HAP-1 (cell line): ENCODE measurements around the gene CCT6B.

Experiments used
- DNase-seq, 2 experiments: peaks; one replicate each; pipeline ENCODE4 v3.0.0-alpha.2; 2016 to 2020; ENCODE audit warnings: low spot score in 2 of 2
- H3K27me3 ChIP-seq: fragments of 250-450 bp; sonication (Bioruptor Pico); 2 replicates; pipeline ENCODE4 v1.5.1; 2020; ENCODE audit warnings: low read depth, mild to moderate bottlenecking, moderate library complexity
- H3K36me3 ChIP-seq: fragments of 250-450 bp; sonication (Bioruptor Pico); replicated peaks from 2 replicates; pipeline ENCODE4 v1.5.1; 2020; ENCODE audit warnings: mild to moderate bottlenecking
- H3K4me1 ChIP-seq: fragments of 250-450 bp; sonication (Bioruptor Pico); 2 replicates; pipeline ENCODE4 v1.5.1; 2020; ENCODE audit warnings: mild to moderate bottlenecking
- H3K4me3 ChIP-seq: fragments of 250-450 bp; sonication (Bioruptor Pico); 2 replicates; pipeline ENCODE4 v1.5.1; 2020; ENCODE audit warnings: mild to moderate bottlenecking, moderate library complexity
- H3K9me3 ChIP-seq: fragments of 250-450 bp; sonication (Bioruptor Pico); 2 replicates; pipeline ENCODE4 v1.5.1; 2020; ENCODE audit warnings: mild to moderate bottlenecking, moderate library complexity
- in situ Hi-C: fragments of 300-500 bp; cut with MboI; formaldehyde crosslinking; loops from 3 replicates; pipeline ENCODE4 v1.14.3; 2020; ENCODE audit warnings: low sequenced_read_pairs, inconsistent platforms, mixed read lengths

The CCT6B gene

GRCh38 chr17:34991606-34992005 is 30.3 kb upstream of the CCT6B start:
- Histone ChIP-seq H3K4me1 (no peaks in the 10 kb centered on the region), H3K36me3 (peaks cover 97% of the 10 kb centered on the region), H3K9me3 (no peaks in the 10 kb centered on the region), H3K4me3 (no peak overlapping the region), H3K27me3 (no peaks in the 10 kb centered on the region)
- in situ Hi-C loops, result no loop called here
- DNase-seq, result no peak

- no peak overlapping the region for H3K4me3 ChIP-seq
- no peaks in the 10 kb centered on the region for H3K9me3 ChIP-seq
- DNase-seq, result no peak
- in situ Hi-C loops, result no loop called here
- H3K36me3 ChIP-seq, result peaks cover 97% of the 10 kb centered on the region
- no peaks in the 10 kb centered on the region for H3K4me1 ChIP-seq
- no peaks in the 10 kb centered on the region for H3K27me3 ChIP-seq
Observed at GRCh38 chr17:34990921-34991365, 29.7 kb upstream of the CCT6B start.

- Histone ChIP-seq H3K4me3 (no peak overlapping the region), H3K36me3 (peaks cover 94% of the 10 kb centered on the region), H3K4me1 (no peaks in the 10 kb centered on the region), H3K27me3 (no peaks in the 10 kb centered on the region), H3K9me3 (no peaks in the 10 kb centered on the region)
- in situ Hi-C loops, result loop anchor here (10.0 kb wide), 1 partner anchor 95 kb away; no protein-coding TSS in a partner anchor
- DNase-seq, result no peak
Observed at GRCh38 chr17:34989473-34989872, 28.2 kb upstream of the CCT6B start.

- Histone ChIP-seq H3K4me3 (no peak overlapping the region), H3K27me3 (no peaks in the 10 kb centered on the region), H3K36me3 (peaks cover 92% of the 10 kb centered on the region), H3K4me1 (peaks cover 3% of the 10 kb centered on the region; the same call in 1 of the 2 replicates), H3K9me3 (no peaks in the 10 kb centered on the region)
- in situ Hi-C loops, result loop anchor here (10.0 kb wide), 1 partner anchor 96 kb away; no protein-coding TSS in a partner anchor
- no peak for DNase-seq
Observed at GRCh38 chr17:34988644-34989043, 27.4 kb upstream of the CCT6B start.

- no peaks in the 10 kb centered on the region for H3K9me3 ChIP-seq
- H3K4me1 ChIP-seq, result peaks cover 3% of the 10 kb centered on the region; the same call in 1 of the 2 replicates
- in situ Hi-C loops, result loop anchor here (10.0 kb wide), 1 partner anchor 98 kb away; no protein-coding TSS in a partner anchor
- no peak overlapping the region for H3K4me3 ChIP-seq
- H3K27me3 ChIP-seq, result no peaks in the 10 kb centered on the region
- H3K36me3 ChIP-seq, result peaks cover 85% of the 10 kb centered on the region
- DNase-seq, result no peak
Observed at GRCh38 chr17:34987232-34987631, 26.0 kb upstream of the CCT6B start.

GRCh38 chr17:34981538-34982241 is 20.4 kb upstream of the CCT6B start:
- Histone ChIP-seq H3K36me3 (peaks cover 36% of the 10 kb centered on the region), H3K9me3 (no peaks in the 10 kb centered on the region), H3K27me3 (no peaks in the 10 kb centered on the region), H3K4me3 (peak overlapping the region; percentile 93), H3K4me1 (peaks cover 13% of the 10 kb centered on the region)
- in situ Hi-C loops, result loop anchor here (10.0 kb wide), 1 partner anchor 103 kb away; no protein-coding TSS in a partner anchor
- peak in 1 of 2 experiments; percentile 10 for DNase-seq

- Histone ChIP-seq H3K36me3 (peaks cover 28% of the 10 kb centered on the region), H3K27me3 (no peaks in the 10 kb centered on the region), H3K4me1 (peaks cover 13% of the 10 kb centered on the region), H3K9me3 (no peaks in the 10 kb centered on the region), H3K4me3 (peak overlapping the region; percentile 93)
- in situ Hi-C loops, result loop anchor here (10.0 kb wide), 1 partner anchor 104 kb away; no protein-coding TSS in a partner anchor
- peak; percentile 71 to 74 for DNase-seq
Observed at GRCh38 chr17:34980681-34981537, 19.6 kb upstream of the CCT6B start.

GRCh38 chr17:34980353-34980680 is 19.1 kb upstream of the CCT6B start, which contains the start of gene LIG3:
TSS of gene LIG3 (plus strand) at chr17:34980512. CDS start at chr17:34983006, 2,494 bp downstream.
- peak; percentile 92 to 95 for DNase-seq
- Histone ChIP-seq H3K4me1 (peaks cover 13% of the 10 kb centered on the region), H3K4me3 (peak within 1 kb of the TSS; percentile 93), H3K36me3 (peaks cover 22% of the 10 kb centered on the region), H3K9me3 (no peaks in the 10 kb centered on the region), H3K27me3 (no peaks in the 10 kb centered on the region)
- in situ Hi-C loops, result loop anchor here (10.0 kb wide), 1 partner anchor 104 kb away; no protein-coding TSS in a partner anchor

GRCh38 chr17:34979650-34980352 is 18.5 kb upstream of the CCT6B start:
- in situ Hi-C loops, result loop anchor here (10.0 kb wide), 1 partner anchor 105 kb away; no protein-coding TSS in a partner anchor
- peaks cover 17% of the 10 kb centered on the region for H3K36me3 ChIP-seq
- peaks cover 13% of the 10 kb centered on the region for H3K4me1 ChIP-seq
- H3K27me3 ChIP-seq, result no peaks in the 10 kb centered on the region
- H3K9me3 ChIP-seq, result no peaks in the 10 kb centered on the region
- peak overlapping the region; percentile 93 for H3K4me3 ChIP-seq
- DNase-seq, result no peak

- no peak overlapping the region for H3K4me3 ChIP-seq
- in situ Hi-C loops, result no loop called here
- DNase-seq, result no peak
- no peaks in the 10 kb centered on the region for H3K9me3 ChIP-seq
- peaks cover 14% of the 10 kb centered on the region; the same call in 1 of the 2 replicates for H3K36me3 ChIP-seq
- H3K4me1 ChIP-seq, result peaks cover 13% of the 10 kb centered on the region
- H3K27me3 ChIP-seq, result no peaks in the 10 kb centered on the region
Observed at GRCh38 chr17:34979153-34979552, 17.9 kb upstream of the CCT6B start.

- in situ Hi-C loops, result no loop called here
- Histone ChIP-seq H3K36me3 (no peaks in the 10 kb centered on the region), H3K4me3 (no peak overlapping the region), H3K4me1 (peaks cover 10% of the 10 kb centered on the region), H3K9me3 (no peaks in the 10 kb centered on the region), H3K27me3 (no peaks in the 10 kb centered on the region)
- DNase-seq, result no peak
Observed at GRCh38 chr17:34974794-34975785, 13.8 kb upstream of the CCT6B start.

GRCh38 chr17:34974179-34974578 is 12.9 kb upstream of the CCT6B start:
- Histone ChIP-seq H3K36me3 (no peaks in the 10 kb centered on the region), H3K27me3 (no peaks in the 10 kb centered on the region), H3K9me3 (no peaks in the 10 kb centered on the region), H3K4me1 (0 out of 2 replicates have a peak, but pooled peaks cover under 1% of the 10 kb centered on the region), H3K4me3 (no peak overlapping the region)
- DNase-seq, result no peak
- in situ Hi-C loops, result no loop called here
